BJ (cell line): ENCODE results near the gene CT47A7. TPM values are rescaled to one million over a fixed set of nuclear protein-coding genes. Genes with fewer than 3 reads are reported as not detected.
"Not testable (repeated sequence)": the region's sequence is repeated elsewhere in the genome, so short reads cannot be mapped to it uniquely, and the experiment has no call there.

Experiments
- CTCF ChIA-PET: fragments of 350-600 bp; formaldehyde crosslinking; extraction: SDS; loops from one replicate; lab custom pipeline; 2021; ENCODE audit warnings: antibody characterized with exemption, inconsistent platforms; lab: Yijun Ruan, JAX
- POLR2A ChIA-PET: fragments of 300-600 bp; sonication (Branson Sonifier 250); formaldehyde crosslinking; extraction: SDS; loops from one replicate; lab custom pipeline; 2021; ENCODE audit warnings: antibody characterized with exemption; lab: Charles Lee
- DNase-seq: peaks from one replicate; pipeline ENCODE4 v3.0.0-alpha.2; 2011; ENCODE audit warnings: low read depth
- H3K27me3 ChIP-seq: 2 replicates; pipeline ENCODE4 v1.6.0; 2011; ENCODE audit warnings: low read length; ENCODE audit not compliant: control insufficient read depth, insufficient read depth
- H3K36me3 ChIP-seq: 2 replicates; pipeline ENCODE4 v1.5.1; 2011; ENCODE audit warnings: low read length; ENCODE audit not compliant: control insufficient read depth, insufficient read depth
- H3K4me3 ChIP-seq: 2 replicates; pipeline ENCODE4 v1.5.1; 2011; ENCODE audit warnings: low read depth, mild to moderate bottlenecking, control low read depth, low read length
- polyA minus RNA-seq: library from RNA; depleted of rRNA, polyadenylated mRNA; stranded (reverse); fragments of >200 nt; gene quantifications from 2 replicates; pipeline ENCODE4 v1.2.3, GENCODE V29; 2011; rRNA and poly(A)+ RNA removed
- polyA plus RNA-seq: library from polyadenylated mRNA; depleted of rRNA; stranded (reverse); fragments of >200 nt; gene quantifications from 2 replicates; pipeline ENCODE4 v1.2.3, GENCODE V29; 2011; rRNA removed
- small RNA-seq: library from RNA; depleted of rRNA; stranded (forward); fragments of <200 nt; gene quantifications from one replicate; pipeline ENCODE3, GENCODE V24; 2012; ENCODE audit warnings: low replicate concordance, low read depth; ENCODE audit not compliant: insufficient read length
- TF ChIP-seq, protein P1 (sequence below): IDR thresholded peaks from 2 replicates; pipeline ENCODE4 v1.5.1; 2011; ENCODE audit warnings: low read depth, mild to moderate bottlenecking, control low read depth, inconsistent platforms, low read length, moderate library complexity; ENCODE audit not compliant: insufficient read depth

CT47A7 gene
- polyA plus RNA-seq (not detected in 2 replicates), polyA minus RNA-seq (not detected in 2 replicates)

- POLR2A ChIA-PET, H3K27me3 ChIP-seq, CTCF ChIA-PET, DNase-seq, H3K4me3 ChIP-seq, H3K36me3 ChIP-seq: not testable (repeated sequence)
Measured at GRCh38 chrX:120956500-120956899, at the start of gene CT47A7. TSS of gene CT47A7 (minus strand) at chrX:120956600. CDS start at chrX:120956345, 255 bp downstream.

GRCh38 chrX:121000589-121000988 lies 44.2 kb upstream of the CT47A7 start:
- CTCF ChIA-PET = no interaction called here
- no peak for DNase-seq
- Histone ChIP-seq H3K36me3 (no peaks in the 10 kb centered on the region), H3K27me3 (no peaks in the 10 kb centered on the region), H3K4me3 (no peak overlapping the region)
- TF ChIP-seq, protein P1, sequence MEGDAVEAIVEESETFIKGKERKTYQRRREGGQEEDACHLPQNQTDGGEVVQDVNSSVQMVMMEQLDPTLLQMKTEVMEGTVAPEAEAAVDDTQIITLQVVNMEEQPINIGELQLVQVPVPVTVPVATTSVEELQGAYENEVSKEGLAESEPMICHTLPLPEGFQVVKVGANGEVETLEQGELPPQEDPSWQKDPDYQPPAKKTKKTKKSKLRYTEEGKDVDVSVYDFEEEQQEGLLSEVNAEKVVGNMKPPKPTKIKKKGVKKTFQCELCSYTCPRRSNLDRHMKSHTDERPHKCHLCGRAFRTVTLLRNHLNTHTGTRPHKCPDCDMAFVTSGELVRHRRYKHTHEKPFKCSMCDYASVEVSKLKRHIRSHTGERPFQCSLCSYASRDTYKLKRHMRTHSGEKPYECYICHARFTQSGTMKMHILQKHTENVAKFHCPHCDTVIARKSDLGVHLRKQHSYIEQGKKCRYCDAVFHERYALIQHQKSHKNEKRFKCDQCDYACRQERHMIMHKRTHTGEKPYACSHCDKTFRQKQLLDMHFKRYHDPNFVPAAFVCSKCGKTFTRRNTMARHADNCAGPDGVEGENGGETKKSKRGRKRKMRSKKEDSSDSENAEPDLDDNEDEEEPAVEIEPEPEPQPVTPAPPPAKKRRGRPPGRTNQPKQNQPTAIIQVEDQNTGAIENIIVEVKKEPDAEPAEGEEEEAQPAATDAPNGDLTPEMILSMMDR = 0 out of 2 replicates have a peak, but pooled peaks have one; percentile 2
- POLR2A ChIA-PET = no interaction called here

GRCh38 chrX:120999413-120999812 lies 43.0 kb upstream of the CT47A7 start:
- H3K4me3 ChIP-seq = no peak overlapping the region
- DNase-seq = no peak
- no peaks in the 10 kb centered on the region for H3K36me3 ChIP-seq
- ChIA-PET CTCF (no interaction called here), POLR2A (no interaction called here)
- no peaks in the 10 kb centered on the region for H3K27me3 ChIP-seq
- TF ChIP-seq, protein P1 = no peak

- POLR2A ChIA-PET, H3K36me3 ChIP-seq, H3K27me3 ChIP-seq, CTCF ChIA-PET, DNase-seq, H3K4me3 ChIP-seq: not testable (repeated sequence)
Measured at GRCh38 chrX:120985660-120986059, 29.3 kb upstream of the CT47A7 start, which contains the start of gene CT47A1. TSS of gene CT47A1 (minus strand) at chrX:120985760. CDS start at chrX:120985529, 231 bp downstream.

Small RNA genes lying within 50 kb of the gene (small RNA-seq; reads per million reads assigned to genes)
- not detected for gene AL670379.1
- not detected for gene AL670379.10
- not detected for gene AL670379.11
- gene AL670379.12 = not detected
- not detected for gene AL670379.2
- gene AL670379.3 = not detected
- not detected for gene AL670379.4
- not detected for gene AL670379.5
- not detected for gene AL670379.6
- not detected for gene AL670379.7
- gene AL670379.8 = not detected
- gene AL670379.9 = not detected

Other genes with a start within 250 kb of the CT47A7 start
- gene CT47B1, start 80.7 kb downstream of the CT47A7 start, polyA plus RNA-seq = not detected in 2 replicates
- not detected in 2 replicates for gene CT47A11, start 19.4 kb downstream of the CT47A7 start, polyA plus RNA-seq
- gene CT47A10, start 14.6 kb downstream of the CT47A7 start, polyA plus RNA-seq = not detected in 2 replicates
- not detected in 2 replicates for gene CT47A9, start 9.7 kb downstream of the CT47A7 start, polyA plus RNA-seq
- not detected in 2 replicates for gene CT47A8, start 4.9 kb downstream of the CT47A7 start, polyA plus RNA-seq
- gene CT47A6, start 4.9 kb upstream of the CT47A7 start, polyA plus RNA-seq = not detected in 2 replicates
- gene CT47A5, start 9.7 kb upstream of the CT47A7 start, polyA plus RNA-seq = not detected in 2 replicates
- gene CT47A4, start 14.6 kb upstream of the CT47A7 start, polyA plus RNA-seq = not detected in 2 replicates
- gene CT47A3, start 19.5 kb upstream of the CT47A7 start, polyA plus RNA-seq = not detected in 2 replicates
- gene CT47A2, start 24.3 kb upstream of the CT47A7 start, polyA plus RNA-seq = not detected in 2 replicates
- not detected in 2 replicates for gene CT47A1, start 29.2 kb upstream of the CT47A7 start, polyA plus RNA-seq
- gene GLUD2, start 91.0 kb upstream of the CT47A7 start, polyA plus RNA-seq = 1.6 and 1.8 TPM in 2 replicates